ENCODE data around the gene MAF.
A peak's percentile ranks its signal among the peaks of the same experiment; 100 is the strongest.

The MAF gene

GRCh38 chr16:79600638-79601091 lies at the start of gene MAF:
MAF (minus strand) TSS chr16:79600737; CDS start chr16:79599902, 835 bp downstream.
- H3K4me3 ChIP-seq (ENCODE audit: low read depth, low read length): peak within 1 kb of the TSS; percentile 83

GRCh38 chr16:79648826-79649225 lies 48.3 kb upstream of the MAF start:
- no peak for DNase-seq
- Histone ChIP-seq H3K4me3 (ENCODE audit: low read depth, low read length) (no peak overlapping the region), H3K27me3 (replicated peaks) (no peaks in the 10 kb centered on the region), H3K27ac (no peak overlapping the region), H3K36me3 (replicated peaks) (no peaks in the 10 kb centered on the region)
- no peak for TF ChIP-seq CTCF (IDR thresholded peaks at IDR 0.05; ENCODE audit: low read depth, low read length, missing control alignments)
- in situ Hi-C loops (cut with HindIII; ENCODE audit: low pct_ligation_motif_present, low sequenced_read_pairs): no loop called here

More at GRCh38 chr16:79600638-79601091, at the start of gene MAF:
- Histone ChIP-seq H3K27me3 (replicated peaks) (no peaks in the 10 kb centered on the region), H3K36me3 (replicated peaks) (no peaks in the 10 kb centered on the region), H3K27ac (peak within 1 kb of the TSS; percentile 16)
- in situ Hi-C loops (cut with HindIII; ENCODE audit: low pct_ligation_motif_present, low sequenced_read_pairs): no loop called here
- DNase-seq: peak; percentile 97
- TF ChIP-seq CTCF (IDR thresholded peaks at IDR 0.05; ENCODE audit: low read depth, low read length, missing control alignments): no peak

- H3K36me3 ChIP-seq (replicated peaks): no peaks in the 10 kb centered on the region
- no peak for TF ChIP-seq CTCF (IDR thresholded peaks at IDR 0.05; ENCODE audit: low read depth, low read length, missing control alignments)
- in situ Hi-C loops (cut with HindIII; ENCODE audit: low pct_ligation_motif_present, low sequenced_read_pairs): no loop called here
- DNase-seq: no peak
- no peak overlapping the region for H3K4me3 ChIP-seq (ENCODE audit: low read depth, low read length)
- H3K27ac ChIP-seq: no peak overlapping the region
- no peaks in the 10 kb centered on the region for H3K27me3 ChIP-seq (replicated peaks)
Observed at GRCh38 chr16:79647586-79647985, 47.0 kb upstream of the MAF start.

- in situ Hi-C loops (cut with HindIII; ENCODE audit: low pct_ligation_motif_present, low sequenced_read_pairs): no loop called here
- H3K27ac ChIP-seq: no peak overlapping the region
- no peaks in the 10 kb centered on the region for H3K27me3 ChIP-seq (replicated peaks)
- TF ChIP-seq CTCF (IDR thresholded peaks at IDR 0.05; ENCODE audit: low read depth, low read length, missing control alignments): no peak
- DNase-seq: no peak
- H3K4me3 ChIP-seq (ENCODE audit: low read depth, low read length): no peak overlapping the region
- H3K36me3 ChIP-seq (replicated peaks): no peaks in the 10 kb centered on the region
Observed at GRCh38 chr16:79645701-79646100, 45.2 kb upstream of the MAF start.

- in situ Hi-C loops (cut with HindIII; ENCODE audit: low pct_ligation_motif_present, low sequenced_read_pairs): no loop called here
- no peak for DNase-seq
- Histone ChIP-seq H3K27ac (no peak overlapping the region), H3K36me3 (replicated peaks) (no peaks in the 10 kb centered on the region), H3K27me3 (replicated peaks) (no peaks in the 10 kb centered on the region), H3K4me3 (ENCODE audit: low read depth, low read length) (no peak overlapping the region)
- no peak for TF ChIP-seq CTCF (IDR thresholded peaks at IDR 0.05; ENCODE audit: low read depth, low read length, missing control alignments)
Observed at GRCh38 chr16:79644971-79645667, 44.6 kb upstream of the MAF start.

- DNase-seq: no peak
- no peak overlapping the region for H3K4me3 ChIP-seq (ENCODE audit: low read depth, low read length)
- H3K27ac ChIP-seq: no peak overlapping the region
- no peak for TF ChIP-seq CTCF (IDR thresholded peaks at IDR 0.05; ENCODE audit: low read depth, low read length, missing control alignments)
- no peaks in the 10 kb centered on the region for H3K27me3 ChIP-seq (replicated peaks)
- no peaks in the 10 kb centered on the region for H3K36me3 ChIP-seq (replicated peaks)
- in situ Hi-C loops (cut with HindIII; ENCODE audit: low pct_ligation_motif_present, low sequenced_read_pairs): no loop called here
Observed at GRCh38 chr16:79642652-79643051, 42.1 kb upstream of the MAF start.

Data from brain microvascular endothelial cell (primary cell).